Heart left ventricle (tissue), 13 donors: Measurements from ENCODE around the gene NSUN4.
A peak's percentile ranks its signal among the peaks of the same experiment; 100 is the strongest.

ENCODE experiments used
- CTCF ChIP-seq, 12 donors: fragments of 200-600 bp; sonication (generic) in 4 of 12; IDR thresholded peaks; one replicate each; pipeline versions ENCODE4 v1.5.0 to v1.8.0; 2018 to 2022; ENCODE audit warnings: antibody characterized with exemption in 12 of 12, mild to moderate bottlenecking in 5 of 12
- POLR2A ChIP-seq, 2 donors: fragments of 450-650 bp; IDR thresholded peaks; one replicate each; pipeline ENCODE4 v1.6.1; 2017; ENCODE audit warnings: antibody characterized with exemption in 2 of 2, mild to moderate bottlenecking in 2 of 2, moderate library complexity in 2 of 2
- donor health status: ischemic (EF 13 %, LVEDD 7.1; RV severe dilation, severe dysfunction).
- donor health status: DM: no; HTN: yes; CAD: no.
- donor health status: DM: no; HTN: no; CAD: no.
- donor health status: ischemic (EF 25% LVEDD 6.9; RV normal size, moderate dysfunction).
- donor health status: ischemic (EF 25% LVEDD 5.7; RV mildly dilated, moderate dysfunction).
- donor health status: ischemic (EF 35%, LVEDD 5.7; RV mildly dilated, moderate dysfunction).
- donor health status: nonischemic (EF 11% LVEDD 7.7; RV severe dilation, severe dysfunction).
- donor health status: DM: yes; HTN: yes; CAD: no.
- donor health status: PGD.
- donor health status: ischemic (EF 29% LVEDD 5.4; RV normal size, mild dysfunction).
- donor health status: nonischemic (EF 23%, LVEDD 6.1; RV moderate dilation, normal function).

GRCh38 chr1:46333300-46334029, 7.1 kb upstream of the NSUN4 start:
- TF ChIP-seq CTCF (IDR thresholded peaks at IDR 0.05) (peak in 2 of 12 donors; percentile 11 to 13), POLR2A (IDR thresholded peaks at IDR 0.05) (no peak)
